Skeletal muscle satellite cell (primary cell): ENCODE data around the gene ATP9B.

Source experiments
- H3K27me3 ChIP-seq: 2 replicates; pipeline ENCODE4 v1.7.0; 2013; ENCODE audit warnings: low read length; ENCODE audit not compliant: control insufficient read depth, insufficient read depth
- H3K36me3 ChIP-seq: 2 replicates; pipeline ENCODE4 v1.7.0; 2013; ENCODE audit warnings: mild to moderate bottlenecking, control low read depth, low read length; ENCODE audit not compliant: insufficient read depth
- H3K4me1 ChIP-seq: 2 replicates; pipeline ENCODE4 v1.7.0; 2013; ENCODE audit warnings: low read length; ENCODE audit not compliant: control insufficient read depth, insufficient read depth
- H3K4me2 ChIP-seq: 2 replicates; pipeline ENCODE4 v1.7.0; 2013; ENCODE audit warnings: mild to moderate bottlenecking, low read length
- H3K4me3 ChIP-seq: 2 replicates; pipeline ENCODE4 v1.7.0; 2013; ENCODE audit warnings: low read length
- H3K9ac ChIP-seq: 2 replicates; pipeline ENCODE4 v1.7.0; 2013; ENCODE audit warnings: mild to moderate bottlenecking, low read depth, low read length, moderate library complexity
- H3K9me3 ChIP-seq: replicated peaks from 2 replicates; pipeline ENCODE4 v1.7.0; 2013; ENCODE audit warnings: mild to moderate bottlenecking, control low read depth, low read length

Gene ATP9B

DNA sequence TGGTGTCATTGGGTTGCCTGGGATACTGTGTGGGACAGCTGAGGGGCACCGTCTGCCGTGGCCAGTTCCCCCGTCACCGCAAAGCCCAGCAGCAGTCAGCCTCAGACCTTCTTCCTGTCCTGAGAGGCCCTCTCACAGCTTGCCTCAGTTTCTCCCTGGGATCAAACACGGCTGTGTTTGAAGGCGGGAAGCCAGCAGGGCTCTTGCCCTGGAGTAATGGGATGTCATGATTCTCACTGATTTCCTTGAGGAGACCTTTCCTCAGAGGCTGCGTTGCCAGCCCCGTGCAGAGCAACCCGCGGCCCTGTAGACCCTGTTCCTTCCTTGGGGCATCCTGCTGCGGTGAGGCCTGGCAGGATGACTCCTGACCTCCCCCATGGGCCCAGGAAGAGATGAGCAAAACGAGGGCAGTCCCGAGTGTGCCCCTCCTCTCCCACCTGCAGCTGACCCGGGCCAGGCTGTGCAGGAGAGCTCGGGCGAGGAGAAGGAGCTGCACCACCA, 312.7 kb downstream of the ATP9B start:
- Histone ChIP-seq H3K4me3 (no peak overlapping the region), H3K9ac (no peak overlapping the region), H3K27me3 (peaks cover 13% of the 10 kb centered on the region), H3K9me3 (no peaks in the 10 kb centered on the region), H3K36me3 (peaks cover 6% of the 10 kb centered on the region), H3K4me1 (peaks cover 10% of the 10 kb centered on the region), H3K4me2 (no peak overlapping the region)

DNA sequence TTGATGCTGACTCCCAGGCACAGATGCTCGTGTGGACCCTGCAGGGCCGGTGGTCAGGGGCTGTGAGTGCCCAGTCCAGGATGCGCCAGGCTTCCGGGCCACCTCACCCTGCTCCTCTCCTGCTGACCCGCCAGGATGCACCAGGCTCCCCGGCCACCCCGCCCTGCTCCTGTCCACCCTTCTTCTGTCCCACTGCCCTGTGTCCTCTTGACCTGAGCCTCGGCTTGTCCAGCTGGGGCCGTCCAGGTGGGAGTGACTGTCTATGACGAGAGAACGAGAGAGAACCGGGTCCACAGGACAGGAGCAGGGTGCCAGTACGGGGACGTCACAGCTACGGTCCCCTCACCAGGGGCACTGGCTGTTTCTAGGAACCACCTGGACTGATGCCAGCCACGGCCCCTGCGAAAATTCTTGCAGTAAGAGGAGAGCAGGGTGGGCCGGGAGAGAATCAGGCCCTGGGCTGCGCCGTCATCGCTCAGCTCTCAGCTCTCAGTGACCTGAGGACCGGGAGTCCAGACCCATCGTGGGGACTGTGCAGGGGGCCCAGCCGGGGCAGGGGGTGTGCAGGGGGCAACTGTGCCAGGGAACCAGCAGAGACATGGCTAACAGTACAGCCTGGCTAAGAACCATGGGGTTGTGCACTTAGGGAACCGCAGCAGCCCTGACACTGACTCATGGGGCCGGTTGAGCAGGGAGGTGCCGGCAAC, 313.6 kb downstream of the ATP9B start:
- peaks cover 10% of the 10 kb centered on the region for H3K4me1 ChIP-seq
- H3K4me2 ChIP-seq = no peak overlapping the region
- H3K9me3 ChIP-seq = no peaks in the 10 kb centered on the region
- peaks cover 6% of the 10 kb centered on the region for H3K36me3 ChIP-seq
- no peak overlapping the region for H3K9ac ChIP-seq
- H3K27me3 ChIP-seq = peaks cover 20% of the 10 kb centered on the region
- no peak overlapping the region for H3K4me3 ChIP-seq

DNA sequence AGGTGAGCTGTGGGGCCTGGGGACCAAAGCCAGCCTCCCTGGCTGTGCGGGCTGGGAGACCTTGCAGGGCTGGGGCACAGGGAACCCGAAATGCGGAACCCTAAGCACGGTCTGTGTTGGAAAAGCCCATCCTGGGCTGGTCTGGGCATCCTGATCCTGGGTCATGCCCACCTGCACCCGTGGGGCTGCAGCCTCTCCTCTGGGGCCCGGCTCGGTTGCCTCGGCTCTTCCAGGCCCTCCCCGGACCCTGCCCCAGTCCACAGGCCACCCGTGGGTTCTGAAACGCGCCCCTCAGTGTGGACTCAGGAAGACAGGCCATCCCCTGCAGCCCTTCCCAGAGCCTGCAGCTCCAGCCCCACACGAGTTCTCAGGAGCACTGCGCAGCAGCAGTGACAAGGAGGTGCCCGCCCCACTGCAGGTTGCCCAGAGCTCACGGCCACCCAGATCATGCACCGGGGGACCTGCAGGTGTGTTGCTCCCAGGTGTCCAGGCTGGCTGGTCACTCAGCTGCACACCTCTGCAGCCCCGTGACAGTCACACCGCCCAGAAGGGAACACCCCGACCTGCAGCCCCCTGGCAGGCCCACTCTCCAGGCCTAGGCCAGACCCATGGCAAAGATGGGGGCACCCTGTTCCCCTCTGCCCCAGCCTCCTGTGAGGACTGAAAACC, 314.3 kb downstream of the ATP9B start:
- no peak overlapping the region for H3K9ac ChIP-seq
- peaks cover 26% of the 10 kb centered on the region for H3K27me3 ChIP-seq
- H3K4me1 ChIP-seq = peaks cover 10% of the 10 kb centered on the region
- H3K9me3 ChIP-seq = no peaks in the 10 kb centered on the region
- no peak overlapping the region for H3K4me3 ChIP-seq
- no peak overlapping the region for H3K4me2 ChIP-seq
- no peaks in the 10 kb centered on the region for H3K36me3 ChIP-seq

DNA sequence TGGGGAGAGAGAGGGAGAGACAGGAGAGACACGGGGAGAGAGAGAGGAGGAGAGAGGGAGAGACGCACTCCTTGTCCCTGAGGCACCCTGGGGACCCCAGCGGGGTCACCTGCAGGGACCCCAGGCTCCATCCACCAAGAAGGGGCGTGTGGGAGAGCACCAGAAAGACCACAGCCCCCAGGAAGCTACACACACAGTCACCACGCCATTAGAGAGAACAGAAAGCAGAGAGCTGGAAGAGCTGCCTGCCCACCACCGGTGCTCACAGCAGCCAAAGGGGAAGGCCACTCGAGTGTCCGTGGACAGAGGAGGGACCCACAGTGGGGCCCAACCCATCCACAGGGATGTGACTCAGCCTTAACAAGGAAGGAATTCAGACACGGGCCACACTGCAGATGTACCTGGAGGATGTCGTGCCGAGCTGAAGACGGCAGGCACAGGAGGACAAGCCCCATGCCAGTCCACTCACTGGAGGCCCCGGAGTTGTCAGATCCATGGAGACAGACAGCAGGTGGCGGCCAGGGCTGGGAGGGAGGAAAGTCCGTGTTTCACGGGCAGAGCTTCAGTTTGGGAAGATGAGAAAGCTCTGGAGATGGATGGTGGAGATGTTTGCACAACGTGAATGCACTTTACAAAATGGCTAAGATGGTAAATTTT, 315.1 kb downstream of the ATP9B start:
- no peak overlapping the region for H3K4me2 ChIP-seq
- no peaks in the 10 kb centered on the region for H3K9me3 ChIP-seq
- no peaks in the 10 kb centered on the region for H3K36me3 ChIP-seq
- no peak overlapping the region for H3K4me3 ChIP-seq
- peaks cover 8% of the 10 kb centered on the region for H3K4me1 ChIP-seq
- no peak overlapping the region for H3K9ac ChIP-seq
- H3K27me3 ChIP-seq = peaks cover 34% of the 10 kb centered on the region

DNA sequence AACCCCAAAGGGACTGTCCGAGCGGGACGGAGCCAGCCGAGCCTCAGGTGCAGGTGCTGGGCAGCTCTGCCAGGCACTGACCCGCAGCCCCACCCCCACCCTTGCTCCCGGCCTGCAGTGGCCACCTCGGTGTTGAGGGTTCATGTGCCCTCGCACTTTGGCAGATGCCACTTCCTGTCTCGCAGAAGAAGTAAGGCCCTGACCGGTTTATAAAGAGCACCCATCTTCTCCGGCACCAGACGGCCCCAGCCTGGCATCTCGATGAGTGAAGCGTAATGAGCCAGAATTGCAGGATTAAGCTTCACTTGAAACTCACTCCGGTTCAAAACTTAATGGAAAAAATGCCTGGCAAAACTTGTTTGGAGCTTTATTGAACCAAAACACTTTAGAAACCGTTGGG, 315.6 kb downstream of the ATP9B start:
- Histone ChIP-seq H3K36me3 (no peaks in the 10 kb centered on the region), H3K4me3 (no peak overlapping the region), H3K4me2 (no peak overlapping the region), H3K9ac (no peak overlapping the region), H3K4me1 (peaks cover 6% of the 10 kb centered on the region), H3K9me3 (no peaks in the 10 kb centered on the region), H3K27me3 (peaks cover 39% of the 10 kb centered on the region)

DNA sequence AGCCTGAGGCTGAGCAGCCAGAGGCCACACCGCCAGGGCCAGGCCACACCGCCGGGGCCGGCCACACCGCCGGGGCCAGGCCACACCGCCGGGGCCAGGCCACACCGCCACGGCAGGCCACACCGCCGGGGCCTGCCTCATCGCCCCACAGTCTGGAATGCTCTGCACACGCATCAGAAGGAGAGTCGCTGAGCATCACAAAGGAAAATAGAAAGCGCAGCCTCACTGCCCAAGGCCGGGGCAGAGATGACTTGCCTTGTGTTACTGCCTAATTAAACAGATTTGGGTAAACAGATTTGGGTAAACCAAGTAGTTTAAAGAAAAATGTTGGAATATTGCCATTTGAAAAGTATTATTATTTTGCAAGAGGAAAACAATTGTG, 316.1 kb downstream of the ATP9B start:
- no peak overlapping the region for H3K9ac ChIP-seq
- no peaks in the 10 kb centered on the region for H3K36me3 ChIP-seq
- peaks cover 44% of the 10 kb centered on the region for H3K27me3 ChIP-seq
- no peaks in the 10 kb centered on the region for H3K9me3 ChIP-seq
- no peak overlapping the region for H3K4me3 ChIP-seq
- H3K4me1 ChIP-seq = peaks cover 6% of the 10 kb centered on the region
- no peak overlapping the region for H3K4me2 ChIP-seq

DNA sequence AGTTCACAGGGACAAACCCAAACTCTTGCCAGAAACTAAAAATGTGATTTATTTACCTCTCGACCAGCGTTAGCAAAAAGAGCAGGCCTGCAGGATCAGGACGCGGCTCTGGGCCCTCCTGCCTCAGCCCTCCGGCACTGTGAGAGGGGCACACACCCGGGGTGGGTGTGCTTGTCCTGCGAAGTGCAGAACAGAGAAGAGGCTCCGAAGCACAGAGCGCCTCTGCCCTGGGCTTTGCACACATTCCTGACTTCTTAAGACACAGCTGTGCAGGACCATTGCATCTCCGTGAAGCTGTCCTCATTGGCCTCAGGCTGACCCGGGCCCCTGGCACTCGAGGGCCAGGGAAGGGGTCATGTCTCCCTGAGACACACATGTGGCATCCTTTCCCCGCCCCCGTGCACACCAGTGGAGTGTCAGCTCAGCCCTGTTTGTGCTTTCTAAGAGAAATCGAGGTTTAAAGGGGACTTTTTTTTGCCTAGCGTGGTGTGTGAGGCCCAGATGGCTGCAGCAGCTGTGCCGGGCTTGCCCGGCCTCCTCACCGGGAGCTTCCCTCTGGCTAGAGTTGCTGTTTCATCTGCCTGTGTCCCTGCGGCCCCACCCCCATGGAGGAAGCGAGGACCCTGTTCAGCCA, 316.6 kb downstream of the ATP9B start:
- Histone ChIP-seq H3K9me3 (no peaks in the 10 kb centered on the region), H3K27me3 (peaks cover 48% of the 10 kb centered on the region), H3K9ac (no peak overlapping the region), H3K36me3 (no peaks in the 10 kb centered on the region), H3K4me2 (no peak overlapping the region), H3K4me1 (peaks cover 6% of the 10 kb centered on the region), H3K4me3 (no peak overlapping the region)

DNA sequence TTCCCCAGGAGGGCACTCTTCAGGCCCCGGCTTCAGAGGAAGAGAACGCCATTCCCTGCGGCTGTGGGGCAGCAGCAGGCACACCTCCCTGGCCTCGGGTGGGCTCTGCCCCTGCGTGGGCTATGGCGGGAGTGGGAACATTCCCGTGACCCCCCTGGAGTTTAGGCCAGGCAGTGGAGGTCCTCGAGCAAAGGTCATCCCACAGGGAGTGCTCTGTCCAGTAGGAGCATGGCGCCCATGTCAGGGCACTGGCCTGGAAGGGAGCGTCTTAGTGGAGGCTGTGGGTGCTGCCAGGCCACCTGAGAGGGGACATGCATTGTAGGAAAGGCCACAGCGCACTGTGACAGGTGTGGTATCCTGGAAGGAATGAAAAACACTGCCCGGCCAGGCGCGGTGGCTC, 317.4 kb downstream of the ATP9B start:
- Histone ChIP-seq H3K27me3 (peaks cover 52% of the 10 kb centered on the region), H3K4me2 (no peak overlapping the region), H3K36me3 (no peaks in the 10 kb centered on the region)

GRCh38 chr18:79387214-79387613, 318.0 kb downstream of the ATP9B start:
- Histone ChIP-seq H3K4me2 (no peak overlapping the region), H3K27me3 (peaks cover 57% of the 10 kb centered on the region), H3K4me3 (no peak overlapping the region), H3K9me3 (no peaks in the 10 kb centered on the region), H3K4me1 (peaks cover 6% of the 10 kb centered on the region), H3K9ac (no peak overlapping the region), H3K36me3 (no peaks in the 10 kb centered on the region)

More for the DNA sequence above, 317.4 kb downstream of the ATP9B start:
- Histone ChIP-seq H3K4me3 (no peak overlapping the region), H3K9ac (no peak overlapping the region), H3K9me3 (no peaks in the 10 kb centered on the region), H3K4me1 (peaks cover 6% of the 10 kb centered on the region)

GRCh38 chr18:79387615-79388014, 318.4 kb downstream of the ATP9B start:
- Histone ChIP-seq H3K4me1 (peaks cover 6% of the 10 kb centered on the region), H3K9me3 (no peaks in the 10 kb centered on the region), H3K4me3 (no peak overlapping the region), H3K9ac (no peak overlapping the region), H3K4me2 (no peak overlapping the region), H3K36me3 (no peaks in the 10 kb centered on the region), H3K27me3 (peaks cover 61% of the 10 kb centered on the region)

DNA sequence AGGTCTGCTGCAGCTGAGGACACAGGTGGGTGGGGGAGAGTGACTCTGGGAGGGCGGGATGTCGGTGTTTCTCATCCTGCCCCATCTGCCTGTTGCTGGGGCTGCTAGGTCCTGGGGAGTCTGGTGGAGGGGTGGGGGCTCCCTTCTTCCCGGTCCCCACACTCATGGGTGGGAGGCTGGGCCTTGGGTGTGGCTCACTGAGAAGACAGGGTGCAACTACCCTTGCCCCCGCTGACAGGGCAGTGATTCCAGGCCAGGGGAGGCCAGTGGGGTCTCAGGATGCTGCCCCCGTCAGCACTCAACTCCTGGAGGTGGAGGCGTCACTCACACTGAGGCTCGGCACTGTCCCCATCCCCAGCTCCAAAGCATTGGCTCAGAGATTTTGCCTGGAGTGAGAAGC, 318.8 kb downstream of the ATP9B start:
- peaks cover 8% of the 10 kb centered on the region for H3K4me1 ChIP-seq
- no peak overlapping the region for H3K4me3 ChIP-seq
- peaks cover 66% of the 10 kb centered on the region for H3K27me3 ChIP-seq
- no peaks in the 10 kb centered on the region for H3K36me3 ChIP-seq
- H3K4me2 ChIP-seq = no peak overlapping the region
- no peak overlapping the region for H3K9ac ChIP-seq
- no peaks in the 10 kb centered on the region for H3K9me3 ChIP-seq
